GM23338 (cell line): Measurements from ENCODE around the gene TTLL9. TPM values are rescaled to one million over a fixed set of nuclear protein-coding genes. Genes with fewer than 3 reads are reported as not detected.

Source experiments
- ATAC-seq: fragments of 200-7000 bp; cut with Tn5 transposase; 3 replicates; pipeline ENCODE4 v1.9.1; 2020
- DNase-seq: peaks from one replicate; pipeline ENCODE4 v3.0.0-alpha.2; 2015; ENCODE audit warnings: low spot score
- H2AFZ ChIP-seq: fragments of 200-600 bp; sonication (generic); 2 replicates; pipeline ENCODE4 v1.8.0; 2016; ENCODE audit warnings: antibody characterized with exemption, mild to moderate bottlenecking, moderate library complexity
- H3F3A ChIP-seq: fragments of 200-600 bp; sonication (generic); replicated peaks from 2 replicates; pipeline ENCODE4 v1.8.0; 2017; ENCODE audit warnings: antibody characterized with exemption, mixed run types, low read depth
- H3K27ac ChIP-seq: fragments of 200-600 bp; sonication (generic); 2 replicates; pipeline ENCODE4 v1.6.1; 2016; ENCODE audit warnings: low read depth
- H3K27me3 ChIP-seq: fragments of 200-600 bp; sonication (generic); 2 replicates; pipeline ENCODE4 v1.8.0; 2016; ENCODE audit warnings: mild to moderate bottlenecking, mixed run types, moderate library complexity; ENCODE audit not compliant: insufficient read depth
- H3K36me3 ChIP-seq: fragments of 200-600 bp; sonication (generic); 2 replicates; pipeline ENCODE4 v1.8.0; 2016; ENCODE audit warnings: mild to moderate bottlenecking; ENCODE audit not compliant: insufficient read depth
- H3K4me1 ChIP-seq: fragments of 200-600 bp; sonication (generic); 2 replicates; pipeline ENCODE4 v1.8.0; 2016; ENCODE audit warnings: mild to moderate bottlenecking, moderate library complexity; ENCODE audit not compliant: insufficient read depth
- H3K4me2 ChIP-seq: fragments of 200-600 bp; sonication (generic); 2 replicates; pipeline ENCODE4 v1.7.1; 2017; ENCODE audit warnings: mixed run types
- H3K4me3 ChIP-seq: fragments of 200-600 bp; sonication (generic); 2 replicates; pipeline ENCODE4 v1.6.1; 2016; ENCODE audit warnings: mixed run types
- H3K79me2 ChIP-seq: fragments of 200-600 bp; sonication (generic); replicated peaks from 2 replicates; pipeline ENCODE4 v1.8.0; 2017; ENCODE audit warnings: mild to moderate bottlenecking; ENCODE audit not compliant: insufficient read depth
- H3K9me2 ChIP-seq: fragments of 200-600 bp; sonication (generic); 2 replicates; pipeline ENCODE4 v1.8.0; 2017; ENCODE audit not compliant: insufficient read depth
- H4K20me1 ChIP-seq: fragments of 200-600 bp; sonication (generic); replicated peaks from 2 replicates; pipeline ENCODE4 v1.8.0; 2017; ENCODE audit warnings: mild to moderate bottlenecking; ENCODE audit not compliant: insufficient read depth
- H3K27ac Mint-ChIP-seq: 2 replicates; pipeline ENCODE4 v1.8.0; 2020; ENCODE audit warnings: inconsistent platforms, mild to moderate bottlenecking, moderate library complexity, mixed read lengths
- H3K27me3 Mint-ChIP-seq: 3 replicates; pipeline ENCODE4 v1.8.0; 2022; ENCODE audit warnings: low read depth, mild to moderate bottlenecking, moderate library complexity, mixed read lengths, inconsistent platforms; ENCODE audit not compliant: insufficient read depth, poor library complexity
- H3K36me3 Mint-ChIP-seq: 3 replicates; pipeline ENCODE4 v1.8.0; 2021; ENCODE audit warnings: low read depth, mild to moderate bottlenecking, inconsistent platforms, moderate library complexity, mixed read lengths
- H3K4me1 Mint-ChIP-seq: 3 replicates; pipeline ENCODE4 v1.8.0; 2020; ENCODE audit warnings: mild to moderate bottlenecking, inconsistent platforms, mixed read lengths
- H3K4me3 Mint-ChIP-seq: 3 replicates; pipeline ENCODE4 v1.8.0; 2021; ENCODE audit warnings: moderate library complexity, mild to moderate bottlenecking, inconsistent platforms, mixed read lengths
- H3K9me3 Mint-ChIP-seq: 3 replicates; pipeline ENCODE4 v1.8.0; 2020; ENCODE audit warnings: moderate library complexity, mild to moderate bottlenecking, inconsistent platforms, mixed read lengths
- CREB1 ChIP-seq: fragments of 250-450 bp; sonication (Bioruptor Pico); IDR thresholded peaks from 2 replicates; pipeline ENCODE4 v1.5.0; 2020; ENCODE audit warnings: low read depth, mild to moderate bottlenecking, moderate library complexity
- CTCF ChIP-seq, 2 experiments: fragments of 200-600 bp in 1 of 2; sonication (generic) in 1 of 2; conservative IDR thresholded peaks; 2 replicates each; pipeline versions ENCODE4 v1.5.1 to v1.6.1; 2016 to 2017; ENCODE audit warnings: antibody characterized with exemption in 2 of 2, low read depth in 2 of 2, mild to moderate bottlenecking in 2 of 2, moderate library complexity in 1 of 2
- ETS1 ChIP-seq: IDR thresholded peaks from 2 replicates; pipeline ENCODE4 v1.6.1; 2016; ENCODE audit warnings: antibody characterized with exemption
- EZH2 ChIP-seq: fragments of 200-600 bp; sonication (generic); IDR thresholded peaks from one replicate; pipeline ENCODE4 v1.8.0; 2017; ENCODE audit warnings: antibody characterized with exemption, mild to moderate bottlenecking, low read depth; ENCODE audit not compliant: unreplicated experiment
- EZH2phosphoT487 ChIP-seq: fragments of 200-600 bp; sonication (generic); IDR thresholded peaks from one replicate; pipeline ENCODE4 v1.8.1; 2018; ENCODE audit warnings: antibody characterized with exemption; ENCODE audit not compliant: unreplicated experiment
- JUNB ChIP-seq: IDR thresholded peaks from one replicate; pipeline ENCODE4 v1.6.1; 2016; ENCODE audit warnings: antibody characterized with exemption; ENCODE audit not compliant: unreplicated experiment
- NANOG ChIP-seq: IDR thresholded peaks from 2 replicates; pipeline ENCODE4 v1.6.1; 2016; ENCODE audit warnings: antibody characterized with exemption, borderline replicate concordance
- POLR2AphosphoS5 ChIP-seq: IDR thresholded peaks from 2 replicates; pipeline ENCODE4 v1.6.1; 2016; ENCODE audit warnings: antibody characterized with exemption, low read depth
- REST ChIP-seq: IDR thresholded peaks from one replicate; pipeline ENCODE4 v1.6.1; 2018; ENCODE audit warnings: antibody characterized with exemption; ENCODE audit not compliant: unreplicated experiment
- STAT1 ChIP-seq: IDR thresholded peaks from one replicate; pipeline ENCODE4 v1.6.1; 2016; ENCODE audit warnings: antibody characterized with exemption; ENCODE audit not compliant: unreplicated experiment
- ZNF114 ChIP-seq: fragments of 250-450 bp; sonication (Bioruptor Pico); IDR thresholded peaks from 2 replicates; pipeline ENCODE4 v1.5.0; 2020; ENCODE audit warnings: mild to moderate bottlenecking, moderate library complexity
- ZNF331 ChIP-seq: fragments of 250-450 bp; sonication (Bioruptor Pico); IDR thresholded peaks from 2 replicates; pipeline ENCODE4 v1.5.0; 2020; ENCODE audit warnings: low read depth, mild to moderate bottlenecking, moderate library complexity
- ZNF462 ChIP-seq: fragments of 250-450 bp; sonication (Bioruptor Pico); IDR thresholded peaks from 2 replicates; pipeline ENCODE4 v1.5.0; 2020; ENCODE audit warnings: mild to moderate bottlenecking, moderate library complexity
- polyA plus RNA-seq: library from polyadenylated mRNA; unstranded; fragments of >200 nt; fragmentation: Nextera tagmentation; extraction: Ambion mirVana; gene quantifications from 2 replicates; pipeline ENCODE4 v1.2.1, GENCODE V29; 2016
- total RNA-seq: library from RNA; depleted of rRNA; stranded (reverse); fragments of >200 nt; shearing (Covaris generic); gene quantifications from 2 replicates; pipeline ENCODE4 v1.2.3, GENCODE V29; 2014

TTLL9 gene
- total and polyA plus RNA-seq, 2 experiments from 2014 or later = not detected

GRCh38 chr20:31881945-31882344 lies 11.5 kb downstream of the TTLL9 start (continued):
- no peak for TF ChIP-seq JUNB
- TF ChIP-seq STAT1 = no peak

- peaks cover 5% of the 10 kb centered on the region; the same call in 1 of the 3 replicates for H3K4me1 Mint-ChIP-seq
These were observed 13.4 kb downstream of the TTLL9 start for GRCh38 chr20:31883829-31884228.

More at GRCh38 chr20:31883829-31884228, 13.4 kb downstream of the TTLL9 start:
- Histone ChIP-seq H3K4me3 (no peak overlapping the region), H3K36me3 (no peaks in the 10 kb centered on the region), H2AFZ (no peak overlapping the region), H3K27ac (no peak overlapping the region), H3K27me3 (peaks cover 11% of the 10 kb centered on the region; the same call in 1 of the 2 replicates), H3K9me2 (no peaks in the 10 kb centered on the region), H3K79me2 (no peaks in the 10 kb centered on the region), H3K4me1 (peaks cover 4% of the 10 kb centered on the region; the same call in 1 of the 2 replicates), H3F3A (0 out of 2 replicates have a peak, but pooled peaks cover 5% of the 10 kb centered on the region), H4K20me1 (no peaks in the 10 kb centered on the region; the same call in 1 of the 2 replicates), H3K4me2 (no peak overlapping the region)
- no peak overlapping the region for H3K4me3 Mint-ChIP-seq
- no peak for DNase-seq
- H3K27me3 Mint-ChIP-seq = peaks cover 11% of the 10 kb centered on the region
- peaks cover 53% of the 10 kb centered on the region for H3K9me3 Mint-ChIP-seq
- ATAC-seq = no peak
- no peaks in the 10 kb centered on the region for H3K36me3 Mint-ChIP-seq
- TF ChIP-seq NANOG (no peak), STAT1 (no peak), POLR2AphosphoS5 (no peak), EZH2 (no peak), EZH2phosphoT487 (no peak), ETS1 (no peak), JUNB (no peak), ZNF114 (CRISPR knock-in tag) (no peak), CREB1 (CRISPR knock-in tag) (no peak), ZNF462 (CRISPR knock-in tag) (no peak), CTCF (conservative IDR thresholded peaks at IDR 0.05; ENCODE audit: low read depth in 2 of 2) (no peak), ZNF331 (CRISPR knock-in tag) (no peak), REST (no peak)
- no peak overlapping the region for H3K27ac Mint-ChIP-seq
